Smooth muscle cell (in vitro differentiated cells): ENCODE results near the gene EXOSC9. TPM values are rescaled to one million over a fixed set of nuclear protein-coding genes. Genes with fewer than 3 reads are reported as not detected.

Experiments
- DNase-seq: peaks from one replicate; lab custom pipeline; 2025; ENCODE audit not compliant: unreplicated experiment; lab: John Stamatoyannopoulos, UW
- H2AFZ ChIP-seq: fragments of 200-600 bp; sonication (generic); 2 replicates; pipeline ENCODE4 v1.6.0; 2016; ENCODE audit warnings: antibody characterized with exemption, low read depth, mild to moderate bottlenecking
- H3F3A ChIP-seq: fragments of 200-600 bp; sonication (generic); 2 replicates; pipeline ENCODE4 v1.6.0; 2017; ENCODE audit warnings: antibody characterized with exemption, low read depth
- H3K27ac ChIP-seq: fragments of 200-600 bp; sonication (generic); 2 replicates; pipeline ENCODE4 v1.5.1; 2016; ENCODE audit warnings: low read depth, mild to moderate bottlenecking
- H3K27me3 ChIP-seq: fragments of 200-600 bp; sonication (generic); 2 replicates; pipeline ENCODE4 v1.6.1; 2016; ENCODE audit warnings: low read depth, mild to moderate bottlenecking
- H3K36me3 ChIP-seq: fragments of 200-600 bp; sonication (generic); 2 replicates; pipeline ENCODE4 v1.5.1; 2016; ENCODE audit warnings: low read depth
- H3K4me1 ChIP-seq: fragments of 200-600 bp; sonication (generic); 2 replicates; pipeline ENCODE4 v1.5.1; 2016; ENCODE audit warnings: low read depth
- H3K4me2 ChIP-seq: fragments of 200-600 bp; sonication (generic); 2 replicates; pipeline ENCODE4 v1.6.0; 2016; ENCODE audit warnings: mild to moderate bottlenecking
- H3K4me3 ChIP-seq: fragments of 200-600 bp; sonication (generic); 2 replicates; pipeline ENCODE4 v1.5.1; 2016; ENCODE audit warnings: mild to moderate bottlenecking
- H3K79me2 ChIP-seq: fragments of 200-600 bp; sonication (generic); 2 replicates; pipeline ENCODE4 v1.6.0; 2016; ENCODE audit warnings: low read depth, mild to moderate bottlenecking
- H3K9ac ChIP-seq: fragments of 200-600 bp; sonication (generic); 2 replicates; pipeline ENCODE4 v1.6.0; 2016; ENCODE audit warnings: low read depth
- H3K9me3 ChIP-seq: fragments of 200-600 bp; sonication (generic); replicated peaks from 2 replicates; pipeline ENCODE4 v1.5.1; 2016; ENCODE audit warnings: low read depth
- H4K20me1 ChIP-seq: fragments of 200-600 bp; sonication (generic); 2 replicates; pipeline ENCODE4 v1.6.0; 2016; ENCODE audit warnings: low read depth
- CTCF ChIP-seq: fragments of 200-600 bp; sonication (generic); IDR thresholded peaks from 2 replicates; pipeline ENCODE4 v1.5.1; 2017; ENCODE audit warnings: borderline replicate concordance, mild to moderate bottlenecking, antibody characterized with exemption; ENCODE audit not compliant: insufficient read depth, poor library complexity, severe bottlenecking
- WGBS: methylation state at CpG from one replicate; pipeline ENCODE4 v1.1.7; 2016; ENCODE audit warnings: low lambda C conversion rate; 5-methylcytosine and 5-hydroxymethylcytosine counted together
- polyA plus RNA-seq: library from polyadenylated mRNA; unstranded; fragments of >200 nt; fragmentation: Nextera tagmentation; extraction: Ambion mirVana; gene quantifications from 2 replicates; pipeline ENCODE4 v1.2.1, GENCODE V29; 2016
- total RNA-seq: library from RNA; depleted of rRNA; stranded (reverse); fragments of >200 nt; gene quantifications from 2 replicates; pipeline ENCODE4 v1.2.3, GENCODE V29; 2014

The EXOSC9 gene
- total and polyA plus RNA-seq, 2 experiments from 2014 or later, result 31.8 to 45.1 TPM

GRCh38 chr4:121789960-121790829 is 10.9 kb upstream of the EXOSC9 start:
- WGBS, result 81% methylated on average over 3 of the region's 3 CpGs
- Histone ChIP-seq H3K9ac (no peak overlapping the region), H3F3A (no peaks in the 10 kb centered on the region), H3K27ac (no peak overlapping the region), H3K4me2 (peak overlapping the region; percentile 4), H3K36me3 (no peaks in the 10 kb centered on the region), H4K20me1 (no peaks in the 10 kb centered on the region), H3K4me1 (no peaks in the 10 kb centered on the region), H2AFZ (no peak overlapping the region), H3K9me3 (no peaks in the 10 kb centered on the region), H3K27me3 (peaks cover 8% of the 10 kb centered on the region), H3K4me3 (no peak overlapping the region), H3K79me2 (no peaks in the 10 kb centered on the region)
- TF ChIP-seq CTCF, result no peak
- DNase-seq, result no peak

DNA sequence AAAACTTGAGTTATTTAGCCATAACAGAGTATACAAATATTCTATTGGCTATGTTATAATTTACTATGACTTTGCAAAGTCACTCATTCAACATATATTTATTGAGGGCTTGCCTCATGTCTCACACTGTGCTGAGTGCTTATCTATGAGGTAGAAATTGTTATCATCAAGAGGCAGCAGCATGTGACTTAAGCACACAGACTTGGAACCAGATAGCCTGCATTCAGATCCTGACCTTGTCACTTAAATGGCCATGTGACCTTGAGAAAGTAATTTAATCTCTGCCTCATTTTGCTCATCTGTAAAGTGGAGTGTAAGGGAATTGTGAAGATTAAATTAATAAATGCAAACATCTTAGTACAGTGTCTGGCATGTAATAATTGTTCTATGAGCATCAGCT is 10.1 kb upstream of the EXOSC9 start:
- H3K4me1 ChIP-seq, result no peaks in the 10 kb centered on the region
- H3K9ac ChIP-seq, result no peak overlapping the region
- H3K27ac ChIP-seq, result no peak overlapping the region

DNA sequence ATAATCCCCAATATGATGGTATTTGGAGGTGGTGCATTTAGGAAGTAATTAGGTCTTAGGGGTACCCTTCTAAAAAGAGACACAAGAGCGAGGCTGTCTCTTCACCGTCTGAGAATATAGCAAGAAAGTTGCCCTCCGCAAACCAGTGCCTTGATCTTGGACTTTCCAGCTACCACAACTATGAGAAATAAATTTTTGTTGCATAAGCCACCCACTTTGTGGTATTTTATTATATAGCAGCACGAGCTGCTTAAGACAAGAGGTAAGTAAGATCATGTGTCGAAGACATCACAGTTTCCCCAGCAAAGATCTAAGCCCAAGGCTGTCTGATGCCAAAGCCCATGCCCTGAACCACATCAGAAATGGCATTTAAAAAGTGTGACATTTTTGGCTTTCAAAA is 9.6 kb upstream of the EXOSC9 start:
- DNase-seq, result no peak
- H3K27ac ChIP-seq, result no peak overlapping the region
- H4K20me1 ChIP-seq, result no peaks in the 10 kb centered on the region
- H3K27me3 ChIP-seq, result peaks cover 5% of the 10 kb centered on the region
- no peaks in the 10 kb centered on the region for H3K4me1 ChIP-seq
- no peaks in the 10 kb centered on the region for H3K9me3 ChIP-seq
- TF ChIP-seq CTCF, result no peak
- no peak overlapping the region for H3K9ac ChIP-seq
- no peaks in the 10 kb centered on the region for H3K36me3 ChIP-seq
- WGBS, result 58% methylated on average over 5 of the region's 5 CpGs
- no peak overlapping the region for H2AFZ ChIP-seq
- no peaks in the 10 kb centered on the region for H3K79me2 ChIP-seq
- no peak overlapping the region for H3K4me2 ChIP-seq
- no peaks in the 10 kb centered on the region for H3F3A ChIP-seq
- no peak overlapping the region for H3K4me3 ChIP-seq

More for the DNA sequence above, 10.1 kb upstream of the EXOSC9 start:
- Histone ChIP-seq H3K79me2 (no peaks in the 10 kb centered on the region), H3K9me3 (no peaks in the 10 kb centered on the region), H3F3A (no peaks in the 10 kb centered on the region), H2AFZ (no peak overlapping the region), H3K4me2 (no peak overlapping the region), H3K4me3 (no peak overlapping the region), H3K36me3 (no peaks in the 10 kb centered on the region), H4K20me1 (no peaks in the 10 kb centered on the region), H3K27me3 (peaks cover 8% of the 10 kb centered on the region)
- no peak for TF ChIP-seq CTCF
- DNase-seq, result no peak

DNA sequence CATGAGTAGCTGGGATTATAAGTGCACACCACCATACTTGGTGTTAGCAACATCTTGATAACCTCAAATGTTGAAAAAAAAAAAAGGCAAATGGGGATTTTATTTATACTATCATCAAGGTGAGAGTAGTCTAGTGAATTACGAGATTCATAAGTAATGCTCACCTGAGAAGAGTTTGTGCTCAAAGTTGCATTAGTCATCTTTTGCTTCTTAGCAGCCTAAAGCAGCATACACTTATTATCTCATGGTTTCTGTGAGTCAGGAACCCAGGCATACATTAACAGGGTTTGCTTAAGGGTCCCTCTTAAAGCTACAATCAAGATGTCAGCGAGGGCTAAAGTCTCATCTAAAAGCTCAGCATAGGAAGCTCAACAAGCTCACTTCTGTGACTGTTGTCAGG is 8.2 kb upstream of the EXOSC9 start:
- no peak overlapping the region for H3K9ac ChIP-seq
- WGBS, result 93% methylated on average over 2 of the region's 2 CpGs
- no peak overlapping the region for H3K4me2 ChIP-seq
- DNase-seq, result no peak
- no peak overlapping the region for H3K27ac ChIP-seq
- TF ChIP-seq CTCF, result no peak
- H2AFZ ChIP-seq, result no peak overlapping the region
- no peaks in the 10 kb centered on the region for H4K20me1 ChIP-seq
- H3K4me3 ChIP-seq, result no peak overlapping the region
- no peaks in the 10 kb centered on the region for H3K27me3 ChIP-seq
- H3K36me3 ChIP-seq, result no peaks in the 10 kb centered on the region
- H3K4me1 ChIP-seq, result no peaks in the 10 kb centered on the region
- H3K9me3 ChIP-seq, result no peaks in the 10 kb centered on the region
- no peaks in the 10 kb centered on the region for H3K79me2 ChIP-seq
- H3F3A ChIP-seq, result no peaks in the 10 kb centered on the region
